ENCODE data around the gene PPP1R27.

Gene PPP1R27

DNA sequence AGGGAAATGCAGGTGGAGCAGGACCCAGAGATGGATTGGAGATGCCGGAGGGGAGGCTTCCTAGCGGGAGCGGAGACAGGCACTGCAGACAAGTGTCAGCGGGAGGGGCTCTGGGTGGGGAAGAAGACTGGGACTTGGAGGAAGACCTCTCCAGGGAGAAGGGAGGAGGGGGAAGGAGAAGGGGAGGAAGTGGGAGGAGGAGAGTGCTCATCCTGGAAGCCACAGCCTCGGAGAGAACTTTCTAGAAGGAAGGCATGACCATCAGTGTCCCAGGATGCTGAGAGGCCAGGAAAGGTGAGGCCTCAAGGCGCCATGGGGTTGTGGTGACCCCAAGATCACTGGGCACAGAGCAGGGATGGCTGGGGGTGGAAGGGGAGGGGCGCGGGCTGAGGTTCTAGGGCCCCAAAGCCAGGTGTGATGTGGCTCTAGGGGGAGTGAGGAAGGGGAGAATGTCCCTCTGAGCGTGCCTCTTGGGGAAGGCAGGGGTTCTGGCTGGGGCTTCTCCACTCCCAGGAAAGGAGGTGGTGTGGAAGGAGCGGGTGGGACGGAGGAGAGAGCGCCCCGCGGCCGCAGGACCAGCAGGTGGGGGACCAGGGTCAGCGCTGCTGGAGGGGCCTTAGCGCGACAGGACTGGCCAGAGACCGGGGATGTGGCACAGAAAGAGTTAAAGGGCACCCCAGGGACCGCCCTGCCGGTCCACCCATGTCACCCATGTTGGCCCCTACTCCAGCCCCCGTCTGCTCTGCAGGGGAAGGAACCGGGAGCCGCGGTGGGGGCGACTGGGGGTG is 31.8 kb downstream of the PPP1R27 start:
- TF ChIP-seq CTCF (IDR thresholded peaks at IDR 0.05; ENCODE audit: unreplicated experiment in 3 of 3): no peak
- Mint-ChIP-seq H3K4me1 (no peaks in the 10 kb centered on the region), H3K27me3 (ENCODE audit: low read depth) (peaks cover 78% of the 10 kb centered on the region), H3K4me3 (peak overlapping the region in 2 of 3 experiments; percentile 59 to 67), H3K27ac (no peak overlapping the region), H3K9me3 (peaks cover 11% of the 10 kb centered on the region), H3K36me3 (ENCODE audit: low read depth) (no peaks in the 10 kb centered on the region)

- no peak for TF ChIP-seq CTCF (IDR thresholded peaks at IDR 0.05; ENCODE audit: unreplicated experiment in 3 of 3)
- H3K4me3 Mint-ChIP-seq: peak overlapping the region in 2 of 3 experiments; percentile 59 to 67
- H3K9me3 Mint-ChIP-seq: peaks cover 11% of the 10 kb centered on the region
- no peaks in the 10 kb centered on the region for H3K4me1 Mint-ChIP-seq
- no peaks in the 10 kb centered on the region for H3K36me3 Mint-ChIP-seq (ENCODE audit: low read depth)
- no peak overlapping the region for H3K27ac Mint-ChIP-seq
- peaks cover 70% of the 10 kb centered on the region for H3K27me3 Mint-ChIP-seq (ENCODE audit: low read depth)
Observed at GRCh38 chr17:81802048-81802758, 32.6 kb downstream of the PPP1R27 start.

DNA sequence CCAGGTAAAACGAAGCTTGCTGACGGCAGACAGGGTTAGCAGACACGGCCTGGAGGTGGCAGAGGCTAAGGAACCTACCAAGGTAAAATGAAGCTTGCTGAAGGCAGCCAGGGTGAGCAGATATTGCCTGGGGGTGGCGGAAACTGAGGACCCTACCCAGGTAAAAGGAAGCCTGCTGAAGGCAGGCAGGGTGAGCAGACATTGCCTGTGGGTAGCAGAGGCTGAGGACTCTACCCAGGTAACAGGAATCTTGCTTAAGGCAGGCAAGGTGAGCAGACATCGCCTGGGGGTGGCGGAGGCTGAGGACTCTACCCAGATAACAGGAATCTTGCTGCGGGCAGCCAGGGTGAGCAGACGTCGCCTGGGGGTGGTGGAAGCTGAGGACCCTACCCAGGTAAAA is 33.5 kb downstream of the PPP1R27 start:
- Mint-ChIP-seq H3K27ac (no peak overlapping the region), H3K27me3 (ENCODE audit: low read depth) (peaks cover 61% of the 10 kb centered on the region), H3K4me1 (no peaks in the 10 kb centered on the region), H3K4me3 (no peak overlapping the region), H3K9me3 (peaks cover 11% of the 10 kb centered on the region), H3K36me3 (ENCODE audit: low read depth) (no peaks in the 10 kb centered on the region)
- TF ChIP-seq CTCF (IDR thresholded peaks at IDR 0.05; ENCODE audit: unreplicated experiment in 3 of 3): no peak

DNA sequence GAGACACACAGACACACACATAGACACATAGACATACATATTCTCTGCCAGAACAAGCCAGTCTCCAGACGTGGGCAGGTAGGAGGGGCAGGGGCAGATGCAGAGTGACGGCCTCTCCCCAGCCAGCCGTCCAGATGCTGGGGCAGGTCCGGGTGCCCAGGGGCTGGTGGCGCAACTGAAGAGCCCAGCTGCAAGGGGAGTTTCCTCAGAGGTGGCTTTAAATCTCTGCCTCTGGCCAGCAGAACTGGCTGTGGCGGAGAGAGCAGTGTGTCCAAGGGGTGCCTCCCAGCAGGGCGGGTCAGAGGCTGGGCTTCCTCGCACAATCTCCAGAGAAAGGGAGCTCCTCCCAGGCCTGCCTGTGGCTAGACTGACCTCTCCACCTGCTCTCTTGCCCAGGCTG is 40.3 kb downstream of the PPP1R27 start:
- H3K4me1 Mint-ChIP-seq: no peaks in the 10 kb centered on the region
- H3K9me3 Mint-ChIP-seq: peaks cover 6% of the 10 kb centered on the region
- H3K4me3 Mint-ChIP-seq: no peak overlapping the region
- no peaks in the 10 kb centered on the region for H3K36me3 Mint-ChIP-seq (ENCODE audit: low read depth)
- no peak for TF ChIP-seq CTCF (IDR thresholded peaks at IDR 0.05; ENCODE audit: unreplicated experiment in 3 of 3)
- peaks cover 4% of the 10 kb centered on the region for H3K27me3 Mint-ChIP-seq (ENCODE audit: low read depth)
- H3K27ac Mint-ChIP-seq: no peak overlapping the region

GRCh38 chr17:81794074-81794476 is 40.8 kb downstream of the PPP1R27 start:
- no peaks in the 10 kb centered on the region for H3K27me3 Mint-ChIP-seq (ENCODE audit: low read depth)
- peaks cover 1% of the 10 kb centered on the region for H3K9me3 Mint-ChIP-seq
- no peaks in the 10 kb centered on the region for H3K4me1 Mint-ChIP-seq
- H3K27ac Mint-ChIP-seq: no peak overlapping the region
- no peak overlapping the region for H3K4me3 Mint-ChIP-seq
- TF ChIP-seq CTCF (IDR thresholded peaks at IDR 0.05; ENCODE audit: unreplicated experiment in 3 of 3): no peak
- no peaks in the 10 kb centered on the region for H3K36me3 Mint-ChIP-seq (ENCODE audit: low read depth)
